Measurements from ENCODE around the gene HMGCLL1. TPM values are rescaled to one million over a fixed set of nuclear protein-coding genes. Genes with fewer than 3 reads are reported as not detected.

The HMGCLL1 gene
- total RNA-seq, 1 donor from 2014 or later = 0.17 TPM

GRCh38 chr6:55490871-55491270 is 88.1 kb downstream of the HMGCLL1 start:
- peaks cover 3% of the 10 kb centered on the region for H3K9me3 Mint-ChIP-seq (ENCODE audit: low read depth)
- no peaks in the 10 kb centered on the region for H3K27me3 Mint-ChIP-seq (ENCODE audit: low read depth)
- no peak overlapping the region for H3K4me3 Mint-ChIP-seq (ENCODE audit: unreplicated experiment)
- no peaks in the 10 kb centered on the region for H3K36me3 Mint-ChIP-seq (ENCODE audit: low read depth)
- H3K4me1 Mint-ChIP-seq (ENCODE audit: low read depth) = no peaks in the 10 kb centered on the region
- TF ChIP-seq, protein P1, sequence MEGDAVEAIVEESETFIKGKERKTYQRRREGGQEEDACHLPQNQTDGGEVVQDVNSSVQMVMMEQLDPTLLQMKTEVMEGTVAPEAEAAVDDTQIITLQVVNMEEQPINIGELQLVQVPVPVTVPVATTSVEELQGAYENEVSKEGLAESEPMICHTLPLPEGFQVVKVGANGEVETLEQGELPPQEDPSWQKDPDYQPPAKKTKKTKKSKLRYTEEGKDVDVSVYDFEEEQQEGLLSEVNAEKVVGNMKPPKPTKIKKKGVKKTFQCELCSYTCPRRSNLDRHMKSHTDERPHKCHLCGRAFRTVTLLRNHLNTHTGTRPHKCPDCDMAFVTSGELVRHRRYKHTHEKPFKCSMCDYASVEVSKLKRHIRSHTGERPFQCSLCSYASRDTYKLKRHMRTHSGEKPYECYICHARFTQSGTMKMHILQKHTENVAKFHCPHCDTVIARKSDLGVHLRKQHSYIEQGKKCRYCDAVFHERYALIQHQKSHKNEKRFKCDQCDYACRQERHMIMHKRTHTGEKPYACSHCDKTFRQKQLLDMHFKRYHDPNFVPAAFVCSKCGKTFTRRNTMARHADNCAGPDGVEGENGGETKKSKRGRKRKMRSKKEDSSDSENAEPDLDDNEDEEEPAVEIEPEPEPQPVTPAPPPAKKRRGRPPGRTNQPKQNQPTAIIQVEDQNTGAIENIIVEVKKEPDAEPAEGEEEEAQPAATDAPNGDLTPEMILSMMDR (IDR thresholded peaks at IDR 0.05) = no peak
- no peak overlapping the region for H3K27ac Mint-ChIP-seq (ENCODE audit: unreplicated experiment)
- no peak for DNase-seq (ENCODE audit: low spot score)

- no peak overlapping the region for H3K27ac Mint-ChIP-seq (ENCODE audit: unreplicated experiment)
- peaks cover 7% of the 10 kb centered on the region for H3K36me3 Mint-ChIP-seq (ENCODE audit: low read depth)
- DNase-seq (ENCODE audit: low spot score) = no peak
- H3K27me3 Mint-ChIP-seq (ENCODE audit: low read depth) = no peaks in the 10 kb centered on the region
- peaks cover 10% of the 10 kb centered on the region for H3K4me1 Mint-ChIP-seq (ENCODE audit: low read depth)
- TF ChIP-seq, protein P1 (IDR thresholded peaks at IDR 0.05) = no peak
- peaks cover 7% of the 10 kb centered on the region for H3K9me3 Mint-ChIP-seq (ENCODE audit: low read depth)
- H3K4me3 Mint-ChIP-seq (ENCODE audit: unreplicated experiment) = no peak overlapping the region
Observed at GRCh38 chr6:55474382-55474781, 104.6 kb downstream of the HMGCLL1 start.

DNA sequence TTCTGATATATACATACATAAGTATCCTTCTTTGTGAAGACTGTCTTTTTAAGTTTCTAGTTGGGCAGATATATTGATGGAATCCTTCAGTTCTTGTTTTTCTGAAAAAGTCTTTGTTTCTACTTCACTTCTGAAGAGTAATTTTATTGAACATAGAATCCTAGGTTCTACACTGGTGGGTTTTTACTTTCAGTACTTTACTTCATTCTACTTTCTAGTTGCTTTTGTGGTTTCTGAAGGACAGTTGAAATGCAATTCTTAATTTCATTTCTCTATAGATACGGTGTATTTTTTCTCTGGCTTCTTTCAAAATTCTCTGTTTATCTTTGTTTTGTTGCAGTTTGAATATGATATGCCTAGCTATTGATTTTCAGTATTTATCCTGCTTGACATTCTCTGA is 105.3 kb downstream of the HMGCLL1 start:
- peaks cover 11% of the 10 kb centered on the region for H3K4me1 Mint-ChIP-seq (ENCODE audit: low read depth)
- H3K27me3 Mint-ChIP-seq (ENCODE audit: low read depth) = no peaks in the 10 kb centered on the region
- H3K4me3 Mint-ChIP-seq (ENCODE audit: unreplicated experiment) = no peak overlapping the region
- no peak overlapping the region for H3K27ac Mint-ChIP-seq (ENCODE audit: unreplicated experiment)
- peaks cover 7% of the 10 kb centered on the region for H3K9me3 Mint-ChIP-seq (ENCODE audit: low read depth)
- TF ChIP-seq, protein P1 (IDR thresholded peaks at IDR 0.05) = no peak
- H3K36me3 Mint-ChIP-seq (ENCODE audit: low read depth) = peaks cover 7% of the 10 kb centered on the region
- no peak for DNase-seq (ENCODE audit: low spot score)

DNA sequence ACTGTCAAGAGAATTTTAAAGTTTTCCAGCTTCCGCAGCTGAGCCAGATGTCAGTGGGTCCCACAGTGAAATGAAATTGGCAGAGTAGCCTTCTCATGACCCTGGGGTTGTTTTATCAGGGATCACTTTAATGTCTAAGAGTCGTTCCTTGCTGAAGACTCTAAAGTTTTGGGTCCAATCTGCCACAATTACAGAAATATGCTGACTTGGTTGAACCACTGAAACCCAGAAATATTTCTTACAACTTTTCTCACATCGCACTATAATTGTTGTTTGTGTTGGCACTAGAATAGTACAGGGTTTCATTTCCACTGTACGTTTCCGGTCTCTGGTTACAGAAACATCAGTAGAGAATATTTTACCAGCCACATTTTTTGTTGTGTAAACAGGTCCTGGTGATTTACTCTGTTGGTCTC is 109.0 kb downstream of the HMGCLL1 start:
- no peak for DNase-seq (ENCODE audit: low spot score)
- Mint-ChIP-seq H3K27ac (ENCODE audit: unreplicated experiment) (no peak overlapping the region), H3K4me1 (ENCODE audit: low read depth) (peaks cover 11% of the 10 kb centered on the region), H3K4me3 (ENCODE audit: unreplicated experiment) (no peak overlapping the region), H3K9me3 (ENCODE audit: low read depth) (peaks cover 7% of the 10 kb centered on the region), H3K27me3 (ENCODE audit: low read depth) (no peaks in the 10 kb centered on the region), H3K36me3 (ENCODE audit: low read depth) (peaks cover 7% of the 10 kb centered on the region)
- TF ChIP-seq, protein P1 (IDR thresholded peaks at IDR 0.05) = no peak

DNA sequence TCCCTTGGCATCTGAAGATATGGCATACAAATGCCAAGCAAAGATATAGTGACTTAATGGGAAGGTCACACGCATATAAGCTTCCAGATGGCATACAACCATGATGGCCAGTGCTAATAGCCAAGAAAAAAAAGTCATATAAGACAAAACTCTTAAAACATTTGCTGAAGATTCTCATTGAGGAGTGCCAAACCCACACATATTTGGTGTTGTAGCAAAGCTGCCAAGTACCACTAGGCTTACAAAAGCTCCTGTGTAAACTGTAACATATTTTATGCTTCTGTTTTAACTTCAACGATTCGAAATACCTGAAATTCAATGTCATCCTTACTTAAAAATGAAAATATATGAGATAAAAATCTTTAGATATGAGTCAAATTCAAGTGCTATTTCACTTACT is 123.0 kb downstream of the HMGCLL1 start:
- H3K4me3 Mint-ChIP-seq (ENCODE audit: unreplicated experiment) = no peak overlapping the region
- H3K27me3 Mint-ChIP-seq (ENCODE audit: low read depth) = peaks cover 2% of the 10 kb centered on the region
- DNase-seq (ENCODE audit: low spot score) = no peak
- TF ChIP-seq, protein P1 (IDR thresholded peaks at IDR 0.05) = no peak
- H3K36me3 Mint-ChIP-seq (ENCODE audit: low read depth) = no peaks in the 10 kb centered on the region
- H3K4me1 Mint-ChIP-seq (ENCODE audit: low read depth) = peaks cover 4% of the 10 kb centered on the region
- H3K9me3 Mint-ChIP-seq (ENCODE audit: low read depth) = no peaks in the 10 kb centered on the region
- no peak overlapping the region for H3K27ac Mint-ChIP-seq (ENCODE audit: unreplicated experiment)
